ENCODE data around the gene HEPN1.

The HEPN1 gene

DNA sequence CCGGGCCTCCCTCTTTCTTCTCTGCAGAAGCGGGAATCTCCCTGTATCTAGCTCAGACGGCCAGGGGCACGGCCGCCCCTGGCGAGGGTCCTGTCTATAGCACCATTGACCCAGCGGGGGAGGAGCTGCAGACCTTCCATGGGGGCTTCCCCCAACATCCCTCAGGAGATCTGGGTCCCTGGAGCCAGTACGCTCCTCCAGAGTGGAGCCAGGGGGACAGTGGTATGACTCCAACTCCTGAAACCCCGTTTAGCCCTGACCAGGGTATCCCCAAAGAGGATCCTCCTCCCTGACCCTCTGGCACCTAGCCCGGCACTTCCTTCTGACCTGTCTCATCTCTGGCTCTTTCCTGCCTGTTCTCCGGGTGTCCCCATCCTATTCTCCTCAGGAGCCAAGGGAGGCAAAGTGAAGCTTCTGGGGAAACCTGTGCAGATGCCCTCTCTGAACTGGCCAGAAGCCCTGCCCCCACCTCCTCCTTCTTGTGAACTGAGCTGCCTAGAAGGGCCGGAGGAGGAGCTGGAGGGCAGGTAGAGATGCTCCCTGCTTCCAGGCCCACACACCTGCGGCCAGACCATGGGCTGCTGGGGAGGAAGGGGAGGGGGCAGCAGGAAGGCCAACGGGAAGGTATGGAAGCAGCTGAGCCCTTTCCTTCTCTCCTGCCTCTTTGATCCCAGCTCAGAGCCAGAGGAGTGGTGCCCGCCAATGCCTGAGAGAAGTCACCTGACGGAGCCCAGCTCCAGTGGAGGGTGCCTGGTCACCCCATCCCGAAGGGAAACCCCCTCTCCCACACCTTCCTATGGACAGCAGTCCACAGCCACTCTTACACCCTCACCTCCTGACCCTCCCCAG, 40.9 kb upstream of the HEPN1 start:
- H3K14ac ChIP-seq (ENCODE audit: low read length): no peak overlapping the region
- peaks cover 8 to 17% of the 10 kb centered on the region in 2 donors for H3K4me1 ChIP-seq (ENCODE audit: control insufficient read depth in 2 of 2, insufficient read depth in 1 of 2, low read depth in 1 of 2, low read length in 2 of 2)
- H3K36me3 ChIP-seq (replicated peaks in 1 of 2; ENCODE audit: control insufficient read depth in 2 of 2, insufficient read depth in 2 of 2, low read length in 2 of 2): no peaks in the 10 kb centered on the region
- H3K27ac ChIP-seq (replicated peaks; ENCODE audit: low read length): no peak overlapping the region
- H2AK5ac ChIP-seq (ENCODE audit: low read depth, low read length): peak overlapping the region; percentile 53
- peak overlapping the region; percentile 16 for H2BK5ac ChIP-seq (ENCODE audit: low read length)
- H3K9me3 ChIP-seq (replicated peaks in 1 of 2; ENCODE audit: control insufficient read depth in 2 of 2, insufficient read depth in 1 of 2, low read depth in 1 of 2, low read length in 2 of 2): no peaks in the 10 kb centered on the region
- H3K18ac ChIP-seq (ENCODE audit: low read length): peak overlapping the region; percentile 38
- no peak overlapping the region for H3K4me2 ChIP-seq (ENCODE audit: insufficient read depth, low read length, poor library complexity, severe bottlenecking)
- H3K23ac ChIP-seq (ENCODE audit: low read depth, low read length, poor library complexity): peak overlapping the region; percentile 38
- H3K9ac ChIP-seq (ENCODE audit: low read depth, low read length, poor library complexity): no peak overlapping the region
- H3K79me1 ChIP-seq (ENCODE audit: low read depth, low read length): peaks cover 2% of the 10 kb centered on the region
- no peak overlapping the region for H4K8ac ChIP-seq (ENCODE audit: low read depth, low read length)
- no peak overlapping the region for H4K91ac ChIP-seq (ENCODE audit: low read depth, low read length, poor library complexity)
- H3K4ac ChIP-seq (ENCODE audit: low read length): no peak overlapping the region
- no peak overlapping the region for H2BK12ac ChIP-seq (ENCODE audit: low read length)
- no peak overlapping the region for H2BK120ac ChIP-seq (ENCODE audit: low read depth, low read length)
- no CpG with 5 or more reads among the region's 17 CpGs for WGBS, 2 donors (ENCODE audit: extremely low coverage in 2 of 2, insufficient read length in 2 of 2, insufficient replicate concordance in 1 of 2)
- H3K4me3 ChIP-seq (ENCODE audit: low read length in 2 of 2): peak overlapping the region in 1 of 2 donors; percentile 10
- H2BK15ac ChIP-seq (ENCODE audit: low read length): no peak overlapping the region
- DNase-seq (ENCODE audit: low spot score): no peak
- peak overlapping the region; percentile 100 for H2AFZ ChIP-seq (ENCODE audit: low read length)
- peaks cover 0 to 28% (median 20%) of the 10 kb centered on the region in 3 experiments for H3K27me3 ChIP-seq (ENCODE audit: control insufficient read depth in 3 of 3, insufficient read depth in 3 of 3, low read depth in 1 of 3, low read length in 3 of 3)

DNA sequence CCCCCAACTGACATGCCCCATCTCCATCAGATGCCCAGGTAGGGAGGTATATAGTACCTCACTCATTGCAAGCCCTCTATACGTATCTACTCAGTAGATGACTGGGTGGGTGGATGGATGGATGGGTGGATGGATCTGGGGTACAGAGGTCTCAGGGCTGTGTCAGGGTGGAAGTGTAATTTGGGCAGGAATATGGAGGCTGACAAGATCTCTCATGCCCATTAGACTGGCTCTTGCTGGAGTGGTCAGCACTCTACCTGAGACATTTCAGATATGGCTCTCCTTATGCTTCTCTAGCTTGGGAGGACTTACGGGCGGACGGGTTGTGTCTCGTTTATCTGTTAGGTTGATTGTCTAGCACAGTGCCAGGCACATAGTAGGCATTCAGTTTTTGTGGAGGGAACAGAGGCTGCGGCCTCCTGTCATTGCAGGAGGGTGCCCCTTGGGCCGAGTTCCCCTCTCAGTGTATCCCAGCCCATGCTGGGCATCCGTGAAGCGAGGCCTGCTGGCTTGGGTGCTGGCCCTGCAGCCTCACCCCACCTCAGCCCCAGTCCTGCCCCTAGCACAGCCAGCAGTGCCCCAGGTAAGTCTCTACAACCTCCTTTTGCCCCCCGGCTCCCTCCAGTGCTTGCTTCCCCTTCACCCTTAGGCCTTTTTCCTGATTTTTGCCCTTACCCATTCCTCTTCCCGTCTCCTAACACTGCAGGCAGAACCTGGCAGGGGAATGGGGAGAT, 40.1 kb upstream of the HEPN1 start:
- H3K9ac ChIP-seq (ENCODE audit: low read depth, low read length, poor library complexity): no peak overlapping the region
- no peak overlapping the region for H2AFZ ChIP-seq (ENCODE audit: low read length)
- peaks cover 2% of the 10 kb centered on the region for H3K79me1 ChIP-seq (ENCODE audit: low read depth, low read length)
- no peak overlapping the region for H2BK15ac ChIP-seq (ENCODE audit: low read length)
- WGBS, 2 donors (ENCODE audit: extremely low coverage in 2 of 2, insufficient read length in 2 of 2, insufficient replicate concordance in 1 of 2): no CpG with 5 or more reads among the region's 11 CpGs
- H3K27me3 ChIP-seq (ENCODE audit: control insufficient read depth in 3 of 3, insufficient read depth in 3 of 3, low read depth in 1 of 3, low read length in 3 of 3): peaks cover 0 to 20% (median 16%) of the 10 kb centered on the region in 3 experiments
- DNase-seq (ENCODE audit: low spot score): no peak
- no peak overlapping the region for H3K23ac ChIP-seq (ENCODE audit: low read depth, low read length, poor library complexity)
- H2BK120ac ChIP-seq (ENCODE audit: low read depth, low read length): no peak overlapping the region
- H4K8ac ChIP-seq (ENCODE audit: low read depth, low read length): no peak overlapping the region
- H3K27ac ChIP-seq (replicated peaks; ENCODE audit: low read length): no peak overlapping the region
- no peak overlapping the region for H2BK12ac ChIP-seq (ENCODE audit: low read length)
- H3K14ac ChIP-seq (ENCODE audit: low read length): no peak overlapping the region
- no peaks in the 10 kb centered on the region for H3K36me3 ChIP-seq (replicated peaks in 1 of 2; ENCODE audit: control insufficient read depth in 2 of 2, insufficient read depth in 2 of 2, low read length in 2 of 2)
- no peak overlapping the region for H3K4me3 ChIP-seq (ENCODE audit: low read length in 2 of 2)
- no peak overlapping the region for H2AK5ac ChIP-seq (ENCODE audit: low read depth, low read length)
- H3K18ac ChIP-seq (ENCODE audit: low read length): no peak overlapping the region
- peaks cover 8 to 17% of the 10 kb centered on the region in 2 donors for H3K4me1 ChIP-seq (ENCODE audit: control insufficient read depth in 2 of 2, insufficient read depth in 1 of 2, low read depth in 1 of 2, low read length in 2 of 2)
- H3K9me3 ChIP-seq (replicated peaks in 1 of 2; ENCODE audit: control insufficient read depth in 2 of 2, insufficient read depth in 1 of 2, low read depth in 1 of 2, low read length in 2 of 2): no peaks in the 10 kb centered on the region
- no peak overlapping the region for H3K4ac ChIP-seq (ENCODE audit: low read length)
- H3K4me2 ChIP-seq (ENCODE audit: insufficient read depth, low read length, poor library complexity, severe bottlenecking): no peak overlapping the region
- H2BK5ac ChIP-seq (ENCODE audit: low read length): no peak overlapping the region
- no peak overlapping the region for H4K91ac ChIP-seq (ENCODE audit: low read depth, low read length, poor library complexity)

DNA sequence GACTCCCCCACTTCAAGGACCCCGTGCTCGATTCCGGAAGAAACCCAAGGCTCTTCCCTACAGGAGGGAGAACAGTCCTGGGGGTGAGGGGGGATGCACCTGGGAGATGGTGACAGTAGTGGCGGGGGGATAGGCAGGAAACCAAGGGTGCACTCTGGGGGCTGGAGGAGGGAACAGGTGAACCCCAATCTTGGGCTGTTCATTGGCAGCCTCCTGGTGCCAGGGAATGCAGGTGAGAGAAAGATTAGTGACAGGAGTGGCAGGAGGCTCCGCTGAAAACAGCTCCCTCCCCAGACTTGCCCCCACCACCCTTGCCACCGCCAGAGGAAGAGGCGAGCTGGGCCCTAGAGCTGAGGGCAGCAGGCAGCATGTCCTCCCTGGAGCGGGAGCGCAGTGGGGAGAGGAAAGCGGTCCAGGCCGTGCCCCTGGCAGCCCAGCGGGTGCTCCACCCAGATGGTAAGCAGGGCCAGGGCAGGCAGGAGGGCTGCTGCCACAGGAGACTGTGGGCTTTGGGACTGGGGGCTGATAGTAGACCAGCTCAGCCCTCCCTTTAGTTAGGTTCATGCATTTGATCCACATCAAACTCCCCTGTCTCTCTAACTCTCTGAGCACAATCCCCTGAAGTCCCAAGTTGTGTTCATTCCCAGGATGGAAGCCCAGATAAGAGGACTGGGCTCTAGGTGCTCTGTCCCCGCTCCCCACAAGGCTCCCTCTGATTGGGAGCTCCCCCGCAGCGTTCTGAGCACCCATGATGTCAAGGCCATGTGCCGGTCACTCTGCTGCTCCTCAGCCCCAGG, 39.4 kb upstream of the HEPN1 start:
- no peak overlapping the region for H2BK5ac ChIP-seq (ENCODE audit: low read length)

More for the DNA sequence above, 39.4 kb upstream of the HEPN1 start:
- WGBS, 2 donors (ENCODE audit: extremely low coverage in 2 of 2, insufficient read length in 2 of 2, insufficient replicate concordance in 1 of 2): no CpG with 5 or more reads among the region's 16 CpGs
- Histone ChIP-seq H3K4me3 (ENCODE audit: low read length in 2 of 2) (no peak overlapping the region), H3K9ac (ENCODE audit: low read depth, low read length, poor library complexity) (peak overlapping the region; percentile 33), H2BK120ac (ENCODE audit: low read depth, low read length) (no peak overlapping the region), H3K23ac (ENCODE audit: low read depth, low read length, poor library complexity) (no peak overlapping the region), H3K27me3 (ENCODE audit: control insufficient read depth in 3 of 3, insufficient read depth in 3 of 3, low read depth in 1 of 3, low read length in 3 of 3) (peaks cover 0 to 15% (median 12%) of the 10 kb centered on the region in 3 experiments), H3K4me2 (ENCODE audit: insufficient read depth, low read length, poor library complexity, severe bottlenecking) (no peak overlapping the region), H3K36me3 (replicated peaks in 1 of 2; ENCODE audit: control insufficient read depth in 2 of 2, insufficient read depth in 2 of 2, low read length in 2 of 2) (no peaks in the 10 kb centered on the region), H2BK15ac (ENCODE audit: low read length) (no peak overlapping the region), H4K91ac (ENCODE audit: low read depth, low read length, poor library complexity) (peak overlapping the region; percentile 3), H3K27ac (replicated peaks; ENCODE audit: low read length) (no peak overlapping the region), H3K18ac (ENCODE audit: low read length) (peak overlapping the region; percentile 73), H4K8ac (ENCODE audit: low read depth, low read length) (no peak overlapping the region), H3K79me1 (ENCODE audit: low read depth, low read length) (peaks cover 2% of the 10 kb centered on the region), H3K4me1 (ENCODE audit: control insufficient read depth in 2 of 2, insufficient read depth in 1 of 2, low read depth in 1 of 2, low read length in 2 of 2) (peaks cover 8 to 17% of the 10 kb centered on the region in 2 donors), H2BK12ac (ENCODE audit: low read length) (peak overlapping the region; percentile 78), H3K4ac (ENCODE audit: low read length) (no peak overlapping the region), H2AFZ (ENCODE audit: low read length) (no peak overlapping the region), H2AK5ac (ENCODE audit: low read depth, low read length) (peak overlapping the region; percentile 76), H3K9me3 (replicated peaks in 1 of 2; ENCODE audit: control insufficient read depth in 2 of 2, insufficient read depth in 1 of 2, low read depth in 1 of 2, low read length in 2 of 2) (no peaks in the 10 kb centered on the region), H3K14ac (ENCODE audit: low read length) (no peak overlapping the region)
- DNase-seq (ENCODE audit: low spot score): no peak
